A549 (cell line): Measurements from ENCODE around the gene ST8SIA1.

Source experiments
- EHF ChIP-seq: fragments of 250-450 bp; sonication (Bioruptor Pico); IDR thresholded peaks from 2 replicates; pipeline ENCODE4 v1.5.0; 2020; ENCODE audit warnings: mild to moderate bottlenecking
- EP300 ChIP-seq, 2 experiments: fragments of >200 bp; sonication (Bioruptor Twin); formaldehyde crosslinking; IDR thresholded peaks; 2 replicates in 1 of 2; 3 replicates in 1 of 2; pipeline ENCODE4 v1.6.1; 2016 to 2017
- JUN ChIP-seq, 2 experiments: fragments of >200 bp; sonication (Bioruptor Twin); formaldehyde crosslinking; IDR thresholded peaks; 2 replicates in 1 of 2; 3 replicates in 1 of 2; pipeline ENCODE4 v1.6.1; 2016 to 2017
- POLR2A ChIP-seq: IDR thresholded peaks from 2 replicates; pipeline ENCODE4 v1.6.1; 2012; ENCODE audit warnings: mild to moderate bottlenecking, low read length
- RARB ChIP-seq: fragments of 250-450 bp; sonication (Bioruptor Pico); IDR thresholded peaks from 2 replicates; pipeline ENCODE4 v1.8.0; 2021; ENCODE audit warnings: mild to moderate bottlenecking, moderate library complexity
- TFCP2L1 ChIP-seq: fragments of 250-450 bp; sonication (Bioruptor Pico); IDR thresholded peaks from 2 replicates; pipeline ENCODE4 v1.5.0; 2021; ENCODE audit warnings: mild to moderate bottlenecking

GRCh38 chr12:22163594-22163993, 170.9 kb downstream of the ST8SIA1 start:
- TF ChIP-seq JUN (IDR thresholded peaks at IDR 0.05), result no peak
- no peak for TF ChIP-seq RARB (CRISPR knock-in tag)
- TF ChIP-seq POLR2A, result no peak
- TF ChIP-seq EP300 (IDR thresholded peaks at IDR 0.05), result no peak
- TF ChIP-seq EHF (CRISPR knock-in tag), result no peak
- no peak for TF ChIP-seq TFCP2L1 (CRISPR knock-in tag)
